ENCODE data around the gene ZBTB45.
"Not testable (repeated sequence)": the region's sequence is repeated elsewhere in the genome, so short reads cannot be mapped to it uniquely, and the experiment has no call there.

ZBTB45 gene

DNA sequence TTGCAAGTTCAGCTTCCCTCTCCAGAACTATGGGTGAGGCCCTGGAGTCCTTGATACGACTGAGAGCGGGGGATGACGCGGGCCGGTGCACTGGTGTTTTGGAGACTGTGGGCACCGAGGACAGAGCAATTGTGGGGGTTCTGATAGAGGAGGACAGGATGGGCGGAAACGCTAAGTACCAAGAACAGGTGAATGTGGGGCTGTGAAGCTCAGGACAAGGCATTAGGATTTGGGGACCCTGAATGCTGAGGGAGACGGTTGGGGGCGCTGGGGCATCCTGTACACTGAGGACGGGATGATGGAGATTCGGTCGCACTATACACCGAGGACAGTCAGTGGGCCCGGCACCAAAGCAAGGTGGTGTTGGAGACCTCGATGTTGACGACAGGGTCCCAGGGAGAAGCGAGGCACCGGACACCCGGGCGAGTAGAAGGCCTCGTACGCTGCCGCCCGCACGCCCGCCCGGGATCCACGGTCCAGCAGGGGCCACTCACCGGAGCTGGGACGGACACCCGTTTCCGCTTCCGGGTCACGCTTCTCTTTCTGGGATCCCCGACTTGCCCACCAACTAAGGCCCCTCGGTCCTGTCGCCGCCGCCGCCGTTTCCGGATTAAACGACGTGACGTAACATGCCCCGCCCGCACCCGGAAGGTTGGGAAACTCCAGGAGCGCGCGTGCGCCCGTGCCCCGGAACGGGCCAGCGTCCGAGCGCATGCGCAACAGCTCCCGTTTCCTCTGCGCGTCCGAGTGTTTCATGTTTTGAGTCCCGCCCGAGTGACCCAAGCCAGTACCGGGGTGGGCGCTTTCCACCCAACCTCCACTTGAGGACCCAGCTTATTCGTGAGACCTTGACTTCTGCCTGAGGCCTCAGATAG is 35.1 kb upstream of the ZBTB45 start, which contains the start of gene CHMP2A:
CHMP2A (minus strand) TSS at position 612 of the 875 bp plus-strand sequence. CDS start 893 bp downstream, outside the sequence.
- peak; percentile 93 to 94 for DNase-seq (ENCODE audit: low read depth in 2 of 2)

DNA sequence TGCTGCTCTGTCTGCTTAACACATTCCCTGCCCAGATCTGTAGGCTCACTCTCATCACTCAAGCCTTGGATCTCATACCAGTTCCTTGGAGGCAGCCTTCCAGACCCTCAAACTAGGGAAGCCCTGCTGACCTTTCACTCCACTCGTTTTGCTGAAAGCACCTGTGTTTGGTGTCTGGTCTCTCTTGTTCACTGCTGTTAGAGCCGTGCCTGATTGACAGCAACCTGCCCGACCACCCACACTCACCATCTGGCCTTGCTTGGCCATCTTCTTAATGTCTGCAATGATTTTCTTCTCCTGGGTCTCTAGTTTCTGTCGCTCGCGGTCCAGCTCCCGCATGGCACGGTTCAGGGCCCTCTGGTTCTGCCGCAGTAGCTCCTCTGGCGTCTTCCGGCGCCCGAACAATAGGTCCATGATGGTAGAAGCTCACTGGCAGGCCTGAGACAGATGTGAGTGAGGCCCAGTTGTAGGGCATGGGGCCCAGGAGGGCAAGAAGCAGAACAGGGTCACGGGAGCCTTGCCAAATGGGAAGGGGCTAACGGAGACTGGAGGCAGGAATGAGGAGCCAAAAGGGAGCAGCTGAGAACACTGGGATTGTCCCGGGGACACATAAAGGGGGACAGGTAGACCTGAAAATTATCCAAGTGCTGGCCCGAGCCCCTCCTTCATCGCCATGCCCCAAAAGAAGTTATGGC is 34.3 kb upstream of the ZBTB45 start:
- DNase-seq (ENCODE audit: low read depth in 2 of 2): no peak

DNA sequence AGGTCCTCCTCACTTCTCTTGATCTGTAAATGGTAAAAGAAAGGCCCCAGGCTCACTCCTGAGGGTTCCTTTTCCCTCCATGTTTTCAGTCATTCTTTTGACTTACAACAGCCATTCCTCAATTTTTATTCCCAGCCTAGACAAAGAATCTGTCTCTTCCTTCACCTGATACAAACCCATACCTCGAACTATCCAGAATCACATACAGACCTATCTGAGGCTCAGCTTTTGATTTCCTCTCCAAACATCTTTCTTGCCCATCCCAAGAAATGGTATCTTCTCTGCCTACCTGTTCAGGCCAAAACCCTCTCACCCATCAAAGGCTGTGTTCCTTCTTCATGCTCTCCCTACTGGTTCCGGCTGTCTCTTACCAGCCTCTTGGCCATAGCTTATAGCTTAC is 33.0 kb upstream of the ZBTB45 start:
- DNase-seq (ENCODE audit: low read depth in 2 of 2): no peak

- no peak for DNase-seq (ENCODE audit: low read depth in 2 of 2)
These were observed 32.2 kb upstream of the ZBTB45 start for GRCh38 chr19:58551577-58552471.

DNA sequence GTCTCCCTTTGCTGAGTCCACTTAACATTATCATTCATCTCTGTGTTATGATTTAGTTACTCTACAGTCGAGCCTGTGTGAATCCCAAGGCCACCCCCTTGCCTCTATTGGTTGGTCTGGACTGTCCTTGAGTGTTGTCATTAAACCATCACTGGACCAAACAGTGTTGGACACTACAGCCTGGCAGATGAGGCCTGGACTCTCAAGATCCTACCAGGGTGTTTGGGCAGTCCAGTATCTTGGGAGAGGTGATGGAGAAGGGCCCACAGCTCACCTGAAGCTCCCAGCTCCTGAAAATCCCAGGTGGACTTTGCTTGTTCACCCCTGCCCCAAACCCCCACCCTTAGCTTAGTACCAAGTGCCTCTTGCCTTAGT is 31.5 kb upstream of the ZBTB45 start:
- no peak for DNase-seq (ENCODE audit: low read depth in 2 of 2)

GRCh38 chr19:58550362-58551122 is 30.9 kb upstream of the ZBTB45 start:
- no peak for DNase-seq (ENCODE audit: low read depth in 2 of 2)

GRCh38 chr19:58549664-58550361 is 30.2 kb upstream of the ZBTB45 start:
- no peak for DNase-seq (ENCODE audit: low read depth in 2 of 2)

GRCh38 chr19:58548859-58549663 is 29.5 kb upstream of the ZBTB45 start:
- no peak for DNase-seq (ENCODE audit: low read depth in 2 of 2)

DNA sequence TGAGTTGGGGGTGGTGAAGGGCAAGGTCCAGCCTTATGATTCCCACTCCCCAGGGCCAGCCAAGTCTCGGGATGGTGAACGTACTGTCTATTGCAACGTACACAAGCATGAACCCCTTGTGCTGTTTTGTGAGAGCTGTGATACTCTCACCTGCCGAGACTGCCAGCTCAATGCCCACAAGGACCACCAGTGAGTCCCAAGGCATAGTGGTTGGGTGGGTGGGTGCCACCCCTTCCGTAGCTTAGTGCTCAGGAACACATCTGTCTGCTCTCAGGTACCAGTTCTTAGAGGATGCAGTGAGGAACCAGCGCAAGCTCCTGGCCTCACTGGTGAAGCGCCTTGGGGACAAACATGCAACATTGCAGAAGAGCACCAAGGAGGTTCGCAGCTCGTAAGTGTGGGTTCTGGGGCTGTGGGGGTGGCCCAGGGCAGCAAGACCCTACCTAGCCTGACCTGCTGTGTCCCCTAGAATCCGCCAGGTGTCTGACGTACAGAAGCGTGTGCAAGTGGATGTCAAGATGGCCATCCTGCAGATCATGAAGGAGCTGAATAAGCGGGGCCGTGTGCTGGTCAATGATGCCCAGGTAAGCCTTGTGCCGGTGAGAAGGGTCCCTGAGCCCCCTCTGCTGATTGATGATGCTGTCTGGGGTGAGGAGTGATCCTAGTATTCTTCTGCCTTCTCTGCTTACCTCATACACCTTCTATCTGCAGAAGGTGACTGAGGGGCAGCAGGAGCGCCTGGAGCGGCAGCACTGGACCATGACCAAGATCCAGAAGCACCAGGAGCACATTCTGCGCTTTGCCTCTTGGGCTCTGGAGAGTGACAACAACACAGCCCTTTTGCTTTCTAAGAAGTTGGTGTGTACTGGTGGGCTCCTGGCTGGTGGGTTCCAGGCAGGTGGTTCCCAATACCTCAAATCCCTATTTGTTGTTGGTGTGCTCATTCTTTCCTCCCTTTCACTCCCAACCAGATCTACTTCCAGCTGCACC is 28.0 kb upstream of the ZBTB45 start:
- no peak for DNase-seq (ENCODE audit: low read depth in 2 of 2)

DNA sequence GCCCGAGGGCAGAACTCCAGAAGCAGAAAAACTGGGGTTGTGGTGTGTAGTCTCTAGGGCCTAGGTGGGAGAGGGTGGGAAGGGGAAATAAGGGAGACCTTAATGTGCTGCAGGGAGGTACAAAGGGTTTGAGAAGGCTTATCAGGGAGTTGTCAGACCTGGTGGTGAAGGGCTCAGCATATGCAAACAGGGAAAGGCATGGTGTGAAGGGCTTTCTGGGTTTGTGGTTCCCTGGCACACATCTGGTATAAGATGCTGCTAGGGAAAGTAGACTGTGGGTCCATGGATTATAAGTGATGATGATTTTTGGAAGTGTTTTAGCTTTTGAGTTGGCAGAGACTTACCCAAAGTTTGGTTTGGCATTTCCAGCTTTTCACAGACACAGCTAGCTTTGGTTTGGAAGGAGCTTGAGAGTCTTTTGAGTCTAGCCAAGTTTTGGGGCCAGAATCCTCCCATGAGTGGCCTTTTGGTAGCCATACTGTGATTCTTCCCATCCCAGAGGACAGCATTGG is 26.5 kb upstream of the ZBTB45 start:
- no peak for DNase-seq (ENCODE audit: low read depth in 2 of 2)

DNA sequence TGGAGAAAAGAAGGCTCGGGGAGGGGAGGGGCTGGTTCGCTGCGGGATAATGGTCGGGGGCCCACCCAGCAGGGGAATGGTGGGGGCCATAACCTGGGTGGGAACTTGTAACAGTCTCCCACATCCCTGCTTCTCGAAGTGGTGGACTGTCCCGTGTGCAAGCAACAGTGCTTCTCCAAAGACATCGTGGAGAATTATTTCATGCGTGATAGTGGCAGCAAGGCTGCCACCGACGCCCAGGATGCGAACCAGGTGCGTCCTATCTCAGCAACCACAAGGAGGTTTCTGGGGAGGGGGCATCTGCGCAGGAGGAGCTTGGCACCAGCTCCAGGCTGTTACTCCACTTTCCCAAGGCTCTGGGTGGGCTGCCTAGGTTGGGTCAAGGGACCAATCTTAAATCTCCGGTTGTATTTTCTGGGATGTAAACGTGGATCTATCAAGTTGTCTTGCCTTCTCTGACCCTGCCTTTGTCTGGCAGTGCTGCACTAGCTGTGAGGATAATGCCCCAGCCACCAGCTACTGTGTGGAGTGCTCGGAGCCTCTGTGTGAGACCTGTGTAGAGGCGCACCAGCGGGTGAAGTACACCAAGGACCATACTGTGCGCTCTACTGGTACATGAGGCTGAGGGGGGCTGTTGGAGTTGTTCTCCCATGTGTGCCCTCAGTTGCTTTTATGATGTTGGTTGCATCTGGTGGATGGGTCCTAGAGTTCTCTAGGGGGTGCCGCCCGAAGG is 25.8 kb upstream of the ZBTB45 start:
- DNase-seq (ENCODE audit: low read depth in 2 of 2): no peak

GRCh38 chr19:58544591-58545285 is 25.1 kb upstream of the ZBTB45 start:
- no peak for DNase-seq (ENCODE audit: low read depth in 2 of 2)

- peak; percentile 99 to 100 for DNase-seq (ENCODE audit: low read depth in 2 of 2)
These were observed 24.4 kb upstream of the ZBTB45 start, which contains the start of gene TRIM28 for GRCh38 chr19:58543826-58544590. Gene TRIM28, plus strand, starts transcription at chr19:58544064. Its CDS starts 694 bp downstream, at chr19:58544758.

DNA sequence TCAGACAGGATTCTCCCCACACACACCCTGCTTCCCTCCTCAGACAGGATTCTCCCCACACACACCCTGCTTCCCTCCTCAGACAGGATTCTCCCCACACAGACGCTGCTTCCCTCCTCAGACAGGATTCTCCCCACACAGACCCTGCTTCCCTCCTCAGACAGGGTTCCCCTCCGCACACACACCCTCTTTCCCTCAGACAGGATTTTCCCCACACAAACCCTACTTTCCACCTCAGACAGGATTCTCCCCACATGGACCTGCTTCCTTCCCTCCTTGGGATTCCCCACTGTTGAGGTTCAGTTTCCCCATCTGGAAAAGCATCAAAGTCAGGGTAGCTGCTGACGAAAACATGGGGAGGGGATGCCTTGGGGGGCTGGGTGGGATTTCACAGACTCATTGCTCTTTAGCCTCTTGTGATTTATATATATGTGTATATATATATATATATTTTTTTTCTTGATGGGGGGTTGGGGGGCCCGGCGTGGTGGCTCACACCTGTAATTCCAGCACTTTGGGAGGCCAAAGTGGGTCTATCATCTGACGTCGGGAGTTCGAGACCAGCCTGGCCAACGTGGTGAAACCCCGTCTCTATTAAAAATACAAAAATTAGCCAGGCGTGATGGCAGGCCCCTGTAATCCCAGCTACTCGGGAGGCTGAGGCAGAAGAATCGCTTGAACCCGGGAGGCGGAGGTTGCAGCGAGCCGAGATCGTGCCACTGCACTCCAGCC is 23.2 kb upstream of the ZBTB45 start:
- DNase-seq (ENCODE audit: low read depth in 2 of 2): not testable (repeated sequence)

GRCh38 chr19:58539169-58539559 is 19.6 kb upstream of the ZBTB45 start:
- DNase-seq (ENCODE audit: low read depth in 2 of 2): not testable (repeated sequence)
